Measurements from ENCODE around the gene ATG9A. TPM values are rescaled to one million over a fixed set of nuclear protein-coding genes. Genes with fewer than 3 reads are reported as not detected.
A peak's percentile ranks its signal among the peaks of the same experiment; 100 is the strongest.

ATG9A gene
- total RNA-seq, 2 donors from 2014 or later, result 38.8 to 78.8 TPM

- Histone ChIP-seq H3K27ac (peak overlapping the region; percentile 7 to 11), H3K4me3 (no peak overlapping the region), H3K4me1 (replicated peaks) (peaks cover 6% of the 10 kb centered on the region), H3K36me3 (no peaks in the 10 kb centered on the region), H3K9me3 (no peaks in the 10 kb centered on the region), H3K27me3 (replicated peaks; ENCODE audit: insufficient read depth) (no peaks in the 10 kb centered on the region)
- DNase-seq (ENCODE audit: low spot score), result peak; percentile 36
- TF ChIP-seq POLR2AphosphoS5 (IDR thresholded peaks at IDR 0.05) (no peak), CTCF (IDR thresholded peaks at IDR 0.05) (no peak), POLR2A (IDR thresholded peaks at IDR 0.05) (no peak)
- WGBS, result 49% methylated on average over 3 of the region's 3 CpGs
- intact Hi-C loops (cut with DNase I), result no loop called here
Measured at GRCh38 chr2:219273937-219274336, 44.5 kb upstream of the ATG9A start.

GRCh38 chr2:219272995-219273394 lies 43.6 kb upstream of the ATG9A start:
- Histone ChIP-seq H3K9me3 (no peaks in the 10 kb centered on the region), H3K27me3 (replicated peaks; ENCODE audit: insufficient read depth) (no peaks in the 10 kb centered on the region), H3K36me3 (no peaks in the 10 kb centered on the region), H3K27ac (no peak overlapping the region), H3K4me3 (no peak overlapping the region), H3K4me1 (replicated peaks) (no peaks in the 10 kb centered on the region)
- no peak for DNase-seq (ENCODE audit: low spot score)
- WGBS, result 78% methylated on average over 2 of the region's 2 CpGs
- TF ChIP-seq POLR2AphosphoS5 (IDR thresholded peaks at IDR 0.05), result no peak
- no peak for TF ChIP-seq CTCF (IDR thresholded peaks at IDR 0.05)
- no peak for TF ChIP-seq POLR2A (IDR thresholded peaks at IDR 0.05)
- intact Hi-C loops (cut with DNase I), result no loop called here

GRCh38 chr2:219272356-219272755 lies 42.9 kb upstream of the ATG9A start:
- 93% methylated on average over 4 of the region's 4 CpGs for WGBS
- TF ChIP-seq CTCF (IDR thresholded peaks at IDR 0.05), result no peak
- no peak for TF ChIP-seq POLR2A (IDR thresholded peaks at IDR 0.05)
- no peak for TF ChIP-seq POLR2AphosphoS5 (IDR thresholded peaks at IDR 0.05)
- H3K27me3 ChIP-seq (replicated peaks; ENCODE audit: insufficient read depth), result no peaks in the 10 kb centered on the region
- intact Hi-C loops (cut with DNase I), result no loop called here
- no peak for DNase-seq (ENCODE audit: low spot score)
- no peak overlapping the region for H3K27ac ChIP-seq
- no peaks in the 10 kb centered on the region for H3K9me3 ChIP-seq
- no peaks in the 10 kb centered on the region for H3K36me3 ChIP-seq
- H3K4me1 ChIP-seq (replicated peaks), result no peaks in the 10 kb centered on the region
- no peak overlapping the region for H3K4me3 ChIP-seq

- H3K4me3 ChIP-seq, result no peak overlapping the region
- no peak overlapping the region for H3K27ac ChIP-seq
- intact Hi-C loops (cut with DNase I), result no loop called here
- no peak for TF ChIP-seq POLR2A (IDR thresholded peaks at IDR 0.05)
- no peak for TF ChIP-seq POLR2AphosphoS5 (IDR thresholded peaks at IDR 0.05)
- TF ChIP-seq CTCF (IDR thresholded peaks at IDR 0.05), result no peak
- 78% methylated on average over 2 of the region's 2 CpGs for WGBS
- H3K4me1 ChIP-seq (replicated peaks), result no peaks in the 10 kb centered on the region
- DNase-seq (ENCODE audit: low spot score), result no peak
- H3K9me3 ChIP-seq, result no peaks in the 10 kb centered on the region
- no peaks in the 10 kb centered on the region for H3K27me3 ChIP-seq (replicated peaks; ENCODE audit: insufficient read depth)
- H3K36me3 ChIP-seq, result no peaks in the 10 kb centered on the region
Measured at GRCh38 chr2:219271021-219271420, 41.6 kb upstream of the ATG9A start.

- no peak overlapping the region for H3K4me3 ChIP-seq
- TF ChIP-seq CTCF (IDR thresholded peaks at IDR 0.05), result no peak
- no peak for TF ChIP-seq POLR2AphosphoS5 (IDR thresholded peaks at IDR 0.05)
- no peak for TF ChIP-seq POLR2A (IDR thresholded peaks at IDR 0.05)
- 91% methylated on average over 5 of the region's 5 CpGs for WGBS
- no peaks in the 10 kb centered on the region for H3K27me3 ChIP-seq (replicated peaks; ENCODE audit: insufficient read depth)
- no peak overlapping the region for H3K27ac ChIP-seq
- H3K4me1 ChIP-seq (replicated peaks), result no peaks in the 10 kb centered on the region
- no peaks in the 10 kb centered on the region for H3K9me3 ChIP-seq
- no peak for DNase-seq (ENCODE audit: low spot score)
- intact Hi-C loops (cut with DNase I), result no loop called here
- H3K36me3 ChIP-seq, result no peaks in the 10 kb centered on the region
Measured at GRCh38 chr2:219270055-219270372, 40.6 kb upstream of the ATG9A start.
